HG03575 (cell line): ENCODE data around the gene ARHGEF10L.

Experiments used
- ATAC-seq: cut with Tn5 transposase; IDR thresholded peaks from one replicate; pipeline ENCODE4 v1.9.1; 2021; ENCODE audit not compliant: unreplicated experiment, insufficient number of reproducible peaks, low FRiP score; ENCODE audit errors: extremely low read depth

The ARHGEF10L gene

GRCh38 chr1:17675744-17676143, 136.2 kb downstream of the ARHGEF10L start:
- no peak for ATAC-seq

- ATAC-seq = no peak
Observed at GRCh38 chr1:17676387-17677060, 137.0 kb downstream of the ARHGEF10L start.

DNA sequence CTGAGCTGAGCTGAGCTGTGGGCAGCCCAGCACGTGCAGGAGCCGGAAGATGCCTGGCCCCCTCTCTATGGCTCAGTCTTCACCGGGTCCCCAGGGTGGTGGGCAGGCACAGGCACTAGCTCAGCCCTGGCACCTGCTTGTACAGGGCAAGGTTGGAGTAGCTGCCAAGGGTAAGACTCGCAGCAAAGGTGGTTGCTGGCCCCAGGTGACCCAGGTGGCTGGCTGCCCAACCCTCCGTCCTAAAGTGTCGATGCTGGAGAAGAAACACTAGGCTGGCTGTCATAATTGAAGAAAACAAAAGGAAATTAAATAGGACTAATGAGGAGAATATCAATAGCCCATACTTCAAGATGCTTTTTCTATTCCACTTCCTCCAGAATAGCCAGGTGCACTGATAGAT, 138.5 kb downstream of the ARHGEF10L start:
- no peak for ATAC-seq

DNA sequence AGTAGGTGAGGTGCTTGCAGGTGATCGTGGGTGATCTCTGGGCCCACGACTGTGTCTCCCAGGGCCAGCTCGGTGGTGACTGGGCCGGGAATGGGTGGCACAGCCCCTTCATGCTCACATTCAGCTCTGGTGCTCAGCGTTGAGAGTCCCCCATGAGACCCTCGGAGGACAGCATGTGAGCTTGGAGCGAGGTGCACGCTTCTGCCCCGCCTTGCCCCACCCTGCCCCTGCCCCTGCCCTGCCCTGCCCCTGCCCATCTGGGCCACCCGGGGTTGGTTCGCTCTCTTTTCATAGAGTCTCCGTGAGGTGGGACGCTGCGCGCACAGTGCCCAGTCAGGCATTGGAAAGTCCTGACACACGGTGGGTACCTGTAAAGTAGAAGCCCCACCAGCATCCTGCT, 140.4 kb downstream of the ARHGEF10L start:
- no peak for ATAC-seq

DNA sequence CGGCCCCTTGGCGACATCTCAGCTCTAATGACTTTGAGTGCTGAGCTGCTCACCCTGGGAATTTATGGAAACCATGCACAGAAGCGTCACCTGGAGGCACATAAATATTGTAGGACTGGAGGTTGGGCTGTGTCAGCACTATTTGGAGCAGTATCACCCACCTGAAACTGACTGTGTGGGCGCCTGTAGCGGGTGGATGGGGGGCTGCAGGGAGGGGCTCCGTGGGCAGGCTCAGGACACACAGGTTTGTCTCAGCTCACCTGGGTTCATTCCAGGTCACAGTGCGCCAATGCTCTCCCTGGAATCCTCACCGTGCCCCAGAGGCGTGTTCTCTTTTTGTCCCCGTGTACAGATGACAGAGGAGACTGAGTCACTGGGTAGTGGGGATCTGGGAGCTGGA, 140.8 kb downstream of the ARHGEF10L start:
- ATAC-seq = no peak

DNA sequence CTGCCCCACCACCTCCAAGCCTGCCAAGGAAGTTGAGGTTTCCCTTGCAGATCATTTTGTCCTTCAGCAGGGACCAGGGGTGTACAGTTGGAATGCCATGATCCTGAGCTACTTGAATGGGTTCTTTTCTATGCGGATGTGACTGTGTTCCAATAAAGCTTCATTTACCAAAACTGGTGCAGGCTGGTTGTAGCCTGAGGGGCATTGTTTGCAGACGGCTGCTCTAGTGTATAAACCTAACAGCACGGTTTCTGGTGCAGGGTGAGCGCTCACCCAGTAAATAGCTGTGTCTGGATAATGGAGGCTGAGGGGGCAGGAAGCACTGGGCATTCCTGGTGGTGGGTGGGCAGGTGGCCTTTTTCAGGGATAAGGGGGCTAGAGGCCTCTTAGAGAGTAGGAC, 142.9 kb downstream of the ARHGEF10L start:
- no peak for ATAC-seq

DNA sequence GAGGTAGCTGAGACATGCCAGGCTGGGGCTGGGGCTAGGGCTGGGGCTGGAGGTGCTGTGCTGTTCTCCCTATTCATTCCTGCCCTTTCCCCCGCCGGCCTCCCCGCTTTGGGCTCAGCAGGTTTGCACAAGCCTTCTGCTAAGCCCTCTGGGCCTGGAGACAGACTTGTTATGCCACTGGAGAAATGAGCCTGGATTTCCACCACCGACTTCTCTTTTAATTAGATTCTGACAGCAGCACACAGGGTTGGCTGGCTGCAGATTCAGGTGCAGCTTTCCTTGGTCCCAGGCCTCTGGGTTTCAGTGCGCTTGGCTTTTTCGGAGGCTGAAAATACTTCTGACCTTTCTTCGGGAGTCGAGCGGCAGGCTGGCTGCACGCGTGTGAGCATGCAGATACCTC, 144.1 kb downstream of the ARHGEF10L start:
- no peak for ATAC-seq

- no peak for ATAC-seq
Observed at GRCh38 chr1:17684810-17685209, 145.3 kb downstream of the ARHGEF10L start.

DNA sequence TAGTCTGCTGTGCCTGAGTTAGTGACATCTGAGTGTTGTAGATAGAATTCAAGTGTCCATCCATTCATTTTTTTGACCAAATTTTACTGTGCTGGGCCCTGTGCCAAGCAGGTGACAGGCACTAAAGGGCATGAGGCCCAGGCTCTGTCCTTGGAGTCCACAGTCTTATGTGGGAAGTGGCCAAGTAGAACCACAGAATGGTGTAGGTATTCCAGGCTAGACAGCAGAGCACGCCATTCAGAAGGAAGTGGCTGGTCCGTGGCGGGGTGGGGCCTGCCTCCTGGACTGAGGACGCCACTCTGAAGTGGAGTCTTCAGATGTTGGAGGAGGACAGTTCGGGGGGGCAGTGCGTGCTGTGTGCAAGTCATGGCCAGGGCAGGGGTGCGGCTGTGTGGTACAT, 146.8 kb downstream of the ARHGEF10L start:
- no peak for ATAC-seq

- no peak for ATAC-seq
Observed at GRCh38 chr1:17687145-17687544, 147.6 kb downstream of the ARHGEF10L start.

- no peak for ATAC-seq
Observed at GRCh38 chr1:17688217-17688810, 148.8 kb downstream of the ARHGEF10L start.

- ATAC-seq = no peak
Observed at GRCh38 chr1:17689011-17689410, 149.5 kb downstream of the ARHGEF10L start.

DNA sequence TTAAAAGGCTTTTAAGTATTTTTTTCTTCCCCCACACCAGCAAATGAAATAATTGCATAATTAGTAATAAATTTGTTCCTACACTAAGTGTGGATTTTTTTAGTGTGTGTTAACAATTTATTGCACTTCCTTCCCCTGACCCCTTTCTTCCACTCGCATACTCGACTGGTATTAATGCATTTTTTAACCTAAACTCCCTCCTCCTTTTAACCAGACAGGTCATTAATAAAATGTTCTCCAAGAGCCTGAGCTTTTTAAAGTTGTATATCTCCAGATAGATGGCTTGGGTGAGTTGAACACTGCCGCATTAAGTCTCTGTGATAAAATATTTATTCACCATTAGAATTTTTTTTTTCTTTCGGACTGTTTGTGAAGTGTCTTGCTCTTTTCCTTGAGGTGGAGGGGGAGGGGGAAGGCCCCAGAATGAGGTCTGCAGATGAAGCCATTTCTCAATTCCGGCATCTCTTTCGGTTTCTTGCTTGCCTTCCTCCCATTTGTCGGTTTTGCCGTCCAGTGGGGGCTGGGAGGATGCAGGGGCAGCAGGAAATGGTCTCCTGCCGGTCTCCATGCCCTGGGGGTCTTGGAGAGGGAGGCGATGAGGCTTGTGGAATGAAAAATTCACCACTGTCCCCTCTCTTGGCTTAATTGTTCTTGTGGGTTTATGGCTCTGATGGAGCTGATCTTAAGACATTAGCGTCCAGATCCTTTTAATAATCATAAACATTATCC, 151.6 kb downstream of the ARHGEF10L start:
- no peak for ATAC-seq

- no peak for ATAC-seq
Observed at GRCh38 chr1:17692645-17693044, 153.1 kb downstream of the ARHGEF10L start.

GRCh38 chr1:17696417-17697301, 157.2 kb downstream of the ARHGEF10L start:
- ATAC-seq = no peak

DNA sequence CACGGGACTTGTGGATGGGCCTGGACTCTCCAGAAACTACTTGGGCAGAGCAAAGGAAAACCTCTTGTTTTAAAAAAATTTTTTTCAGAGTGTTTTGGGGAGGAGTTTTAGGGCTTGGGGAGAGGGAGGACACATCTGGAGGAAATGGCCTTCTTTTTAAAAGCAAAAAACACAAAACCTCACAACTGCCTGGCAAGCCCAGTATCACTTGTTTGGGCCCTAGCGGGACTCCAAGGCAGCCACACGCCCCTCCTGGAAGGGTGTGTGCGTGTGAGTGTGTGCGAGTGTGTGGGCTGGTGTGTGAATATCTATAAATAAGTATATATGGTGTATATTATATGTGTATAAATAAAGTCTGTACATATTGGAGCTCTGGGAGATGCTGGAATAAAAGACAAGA, 158.0 kb downstream of the ARHGEF10L start:
- no peak for ATAC-seq

DNA sequence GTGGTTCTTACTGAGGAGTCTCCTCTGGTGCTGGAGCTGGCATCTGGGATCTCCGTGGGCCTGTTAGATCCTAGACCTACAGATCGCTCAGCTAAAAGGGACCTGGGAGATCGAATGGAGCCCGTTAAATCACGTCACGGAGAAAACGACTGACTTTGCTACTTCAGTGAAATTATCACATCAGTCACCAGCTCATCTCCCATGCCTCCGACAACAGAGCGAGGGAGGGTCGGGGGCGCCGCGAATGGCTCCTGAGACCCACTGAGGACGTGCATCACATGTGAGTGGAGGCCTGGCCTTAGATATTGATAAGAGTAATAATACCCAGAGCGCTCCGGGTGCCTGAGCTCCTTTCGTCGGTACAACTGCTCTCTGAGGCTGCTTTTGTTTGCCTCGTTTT, 160.1 kb downstream of the ARHGEF10L start:
- no peak for ATAC-seq

DNA sequence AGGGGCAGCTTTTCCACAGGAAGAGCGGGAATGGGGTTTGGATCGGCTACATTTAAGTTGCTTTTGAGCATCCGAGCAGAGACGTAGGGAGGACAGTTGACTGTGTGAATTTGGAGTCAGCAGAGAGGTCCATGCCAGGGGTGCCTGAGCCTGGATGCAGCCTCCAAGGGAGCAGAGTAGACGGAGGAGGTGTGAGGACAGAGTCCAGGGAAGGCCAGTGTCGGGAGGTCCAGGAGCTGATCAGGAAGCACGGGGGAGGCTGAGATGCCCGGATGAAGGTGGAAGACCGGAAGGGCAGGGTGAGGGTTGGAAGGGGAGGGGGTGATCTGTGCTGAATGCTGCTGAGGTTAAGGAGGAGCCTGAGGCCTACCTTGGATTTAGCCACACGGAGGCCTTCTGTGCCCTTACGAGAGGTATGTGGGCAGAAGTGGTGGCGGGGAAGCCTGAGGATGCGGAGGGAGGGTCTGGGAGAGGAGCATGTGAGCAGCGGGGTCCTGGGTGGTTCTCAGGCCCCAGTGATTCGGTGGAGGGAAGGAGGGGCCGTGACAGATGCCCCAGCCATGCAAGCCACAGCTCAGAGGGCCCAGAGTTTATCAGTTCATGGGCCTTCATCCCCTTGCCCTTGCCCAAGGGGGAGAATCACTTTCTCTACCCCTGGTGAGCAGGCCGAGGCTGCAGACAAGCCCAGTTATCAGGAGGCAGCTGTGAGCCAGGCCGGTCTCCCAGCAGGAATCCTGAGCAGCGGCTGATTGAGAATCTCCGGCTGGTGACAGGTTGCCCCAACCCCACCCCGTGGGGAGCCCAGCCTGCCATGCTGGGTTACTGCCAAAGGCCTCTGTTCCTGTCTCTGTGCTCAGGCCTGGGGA, 161.7 kb downstream of the ARHGEF10L start:
- no peak for ATAC-seq

DNA sequence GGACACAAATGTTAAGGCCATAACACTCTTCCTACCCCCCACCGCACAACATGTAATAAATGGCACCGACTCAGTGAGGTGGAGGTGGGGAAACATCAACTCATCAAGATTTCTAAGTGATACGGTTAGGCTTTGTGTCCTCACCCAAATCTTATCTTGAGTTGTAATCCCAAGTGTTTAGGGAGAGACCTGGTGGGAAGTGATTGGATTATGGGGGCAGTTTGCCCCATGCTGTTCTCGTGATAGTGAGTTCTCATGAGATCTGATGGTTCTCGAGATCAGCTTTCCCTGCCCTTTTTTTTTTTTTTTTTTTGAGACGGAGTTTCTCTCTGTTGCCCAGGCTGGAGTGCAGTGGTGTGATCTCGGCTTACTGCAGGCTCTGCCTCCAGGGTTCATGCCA, 164.7 kb downstream of the ARHGEF10L start:
- no peak for ATAC-seq
